SK-N-SH (cell line): Measurements from ENCODE around the gene ACACA.

Experiments used
- EP300 ChIP-seq, 2 experiments: IDR thresholded peaks; 2 replicates each; pipeline versions ENCODE4 v1.4.0 to v1.6.1; 2012; ENCODE audit warnings: borderline replicate concordance in 1 of 2, low read depth in 1 of 2, low read length in 1 of 2
- RAD21 ChIP-seq: IDR thresholded peaks from 2 replicates; pipeline ENCODE4 v1.6.1; 2012; ENCODE audit warnings: mild to moderate bottlenecking, low read length
- TF ChIP-seq, protein P1 (sequence below): fragments of 200-600 bp; sonication (generic); IDR thresholded peaks from 2 replicates; pipeline ENCODE4 v1.6.1; 2017; ENCODE audit warnings: antibody characterized with exemption, mild to moderate bottlenecking, moderate library complexity

DNA sequence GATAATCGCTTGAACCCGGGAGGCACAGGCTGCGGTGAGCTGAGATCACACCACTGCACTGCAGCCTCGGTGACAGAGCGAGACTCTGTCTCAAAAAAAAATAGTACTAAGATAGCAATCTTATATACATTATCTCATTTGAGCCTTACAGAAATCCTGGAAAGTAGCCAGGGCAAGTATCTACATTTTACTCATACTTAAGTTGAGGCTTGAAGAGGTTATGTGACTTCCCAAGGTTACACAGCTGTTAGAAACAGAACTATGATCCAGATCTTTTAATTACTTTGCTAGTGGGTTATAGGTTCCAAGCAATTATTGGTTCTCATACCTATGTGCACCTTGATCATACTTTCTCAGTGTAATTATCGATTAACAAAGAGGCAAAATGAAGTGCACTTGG lies 15.5 kb downstream of the ACACA start:
- TF ChIP-seq RAD21 (no peak), EP300 (IDR thresholded peaks at IDR 0.05; ENCODE audit: borderline replicate concordance in 1 of 2, low read depth in 1 of 2, low read length in 1 of 2) (no peak)
- TF ChIP-seq, protein P1, sequence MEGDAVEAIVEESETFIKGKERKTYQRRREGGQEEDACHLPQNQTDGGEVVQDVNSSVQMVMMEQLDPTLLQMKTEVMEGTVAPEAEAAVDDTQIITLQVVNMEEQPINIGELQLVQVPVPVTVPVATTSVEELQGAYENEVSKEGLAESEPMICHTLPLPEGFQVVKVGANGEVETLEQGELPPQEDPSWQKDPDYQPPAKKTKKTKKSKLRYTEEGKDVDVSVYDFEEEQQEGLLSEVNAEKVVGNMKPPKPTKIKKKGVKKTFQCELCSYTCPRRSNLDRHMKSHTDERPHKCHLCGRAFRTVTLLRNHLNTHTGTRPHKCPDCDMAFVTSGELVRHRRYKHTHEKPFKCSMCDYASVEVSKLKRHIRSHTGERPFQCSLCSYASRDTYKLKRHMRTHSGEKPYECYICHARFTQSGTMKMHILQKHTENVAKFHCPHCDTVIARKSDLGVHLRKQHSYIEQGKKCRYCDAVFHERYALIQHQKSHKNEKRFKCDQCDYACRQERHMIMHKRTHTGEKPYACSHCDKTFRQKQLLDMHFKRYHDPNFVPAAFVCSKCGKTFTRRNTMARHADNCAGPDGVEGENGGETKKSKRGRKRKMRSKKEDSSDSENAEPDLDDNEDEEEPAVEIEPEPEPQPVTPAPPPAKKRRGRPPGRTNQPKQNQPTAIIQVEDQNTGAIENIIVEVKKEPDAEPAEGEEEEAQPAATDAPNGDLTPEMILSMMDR: no peak
